HG03342 (cell line): Measurements from ENCODE around the gene CLSTN2.

Source experiments
- ATAC-seq: cut with Tn5 transposase; IDR thresholded peaks from one replicate; pipeline ENCODE4 v1.9.1; 2021; ENCODE audit warnings: mild to moderate bottlenecking, moderate library complexity; ENCODE audit not compliant: unreplicated experiment

The CLSTN2 gene

GRCh38 chr3:140523600-140523999 is 588.6 kb downstream of the CLSTN2 start:
- no peak for ATAC-seq

DNA sequence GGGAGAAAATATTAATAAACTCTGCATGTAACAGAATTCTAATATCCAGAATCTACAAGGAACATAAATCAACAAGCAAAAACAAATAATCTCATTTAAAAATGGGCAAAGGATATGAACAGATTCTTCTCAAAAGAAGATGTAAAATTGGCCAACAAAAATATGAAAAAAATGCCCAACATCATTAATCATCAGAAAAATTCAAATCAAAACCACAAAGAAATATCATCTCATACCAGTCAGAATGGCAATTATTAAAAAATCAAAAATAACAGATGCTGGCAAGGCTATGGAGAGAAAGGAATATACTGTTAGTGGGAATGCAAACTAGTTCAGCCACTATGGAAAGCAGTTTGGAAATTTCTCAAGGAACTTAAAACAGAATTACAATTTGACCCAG is 592.2 kb downstream of the CLSTN2 start:
- ATAC-seq: no peak

DNA sequence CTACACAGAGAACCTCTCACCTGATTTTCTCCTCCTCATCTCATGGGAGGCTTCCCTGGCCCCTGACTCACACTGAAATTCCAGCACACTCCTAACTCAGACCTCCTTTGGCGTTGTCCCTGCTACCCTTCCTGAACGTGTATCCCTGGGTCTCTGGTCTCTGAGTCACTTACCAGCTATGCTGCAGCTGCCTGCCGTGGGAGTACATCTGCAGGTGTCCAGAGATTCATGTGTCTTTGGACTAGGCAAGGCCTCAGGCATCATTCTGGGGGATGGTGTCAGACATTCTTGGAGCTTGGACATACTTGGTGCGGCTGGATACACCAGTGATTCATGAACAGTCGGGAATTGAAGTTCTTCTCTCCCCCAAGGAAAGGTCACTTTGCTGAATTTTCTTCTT is 594.1 kb downstream of the CLSTN2 start:
- no peak for ATAC-seq

GRCh38 chr3:140529558-140529957 is 594.6 kb downstream of the CLSTN2 start:
- no peak for ATAC-seq

GRCh38 chr3:140530131-140530530 is 595.1 kb downstream of the CLSTN2 start:
- no peak for ATAC-seq

- no peak for ATAC-seq
Observed at GRCh38 chr3:140530603-140531002, 595.6 kb downstream of the CLSTN2 start.

DNA sequence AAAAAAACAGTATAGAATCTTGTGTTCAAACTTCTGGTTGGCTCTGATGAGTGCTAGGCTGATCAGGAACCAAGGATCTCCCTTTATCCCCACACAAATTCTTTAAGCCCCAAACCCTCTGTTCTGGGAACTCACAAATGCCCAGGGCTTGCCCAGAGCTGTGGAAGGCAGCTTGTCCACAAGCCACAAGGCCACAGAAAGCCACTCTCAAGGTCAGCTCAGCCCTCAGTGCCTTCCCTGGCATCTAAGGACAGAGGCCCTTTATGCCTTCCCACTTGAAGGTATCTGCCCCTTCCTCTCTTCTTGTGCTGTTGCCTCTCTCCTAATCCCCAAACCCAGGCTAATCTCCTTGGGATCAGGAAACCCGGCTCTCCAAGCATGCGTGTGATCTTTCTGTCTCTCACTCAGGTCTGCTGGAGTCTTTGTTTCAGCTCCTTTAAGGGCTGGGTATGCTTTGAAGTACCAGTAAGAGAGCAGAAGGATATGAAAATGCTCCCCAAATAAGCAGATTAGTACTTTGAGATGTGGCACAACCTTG is 597.9 kb downstream of the CLSTN2 start:
- no peak for ATAC-seq

- no peak for ATAC-seq
Observed at GRCh38 chr3:140536926-140537726, 602.1 kb downstream of the CLSTN2 start.

DNA sequence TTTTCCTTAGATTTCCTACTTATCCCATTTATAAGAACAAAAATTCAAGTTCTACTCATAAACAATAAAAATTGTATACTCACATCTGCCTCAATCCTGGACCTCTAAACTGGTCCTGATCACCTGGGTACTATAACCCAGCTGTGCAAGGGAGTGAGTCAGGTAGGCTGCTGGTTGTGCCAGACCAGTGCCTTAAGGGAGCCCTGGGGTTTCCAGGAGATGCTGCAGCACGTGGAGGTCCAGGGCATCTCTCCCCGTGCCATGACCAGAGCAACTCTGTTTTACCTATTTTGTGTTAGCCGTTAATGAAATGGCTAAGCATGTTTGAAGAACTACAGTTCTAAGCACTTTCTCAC is 602.7 kb downstream of the CLSTN2 start:
- ATAC-seq: no peak

GRCh38 chr3:140540262-140540661 is 605.3 kb downstream of the CLSTN2 start:
- ATAC-seq: peak; percentile 78

- ATAC-seq: no peak
Observed at GRCh38 chr3:140541975-140542653, 607.1 kb downstream of the CLSTN2 start.

GRCh38 chr3:140545197-140545596 is 610.2 kb downstream of the CLSTN2 start:
- ATAC-seq: no peak

GRCh38 chr3:140545756-140546155 is 610.8 kb downstream of the CLSTN2 start:
- ATAC-seq: no peak

DNA sequence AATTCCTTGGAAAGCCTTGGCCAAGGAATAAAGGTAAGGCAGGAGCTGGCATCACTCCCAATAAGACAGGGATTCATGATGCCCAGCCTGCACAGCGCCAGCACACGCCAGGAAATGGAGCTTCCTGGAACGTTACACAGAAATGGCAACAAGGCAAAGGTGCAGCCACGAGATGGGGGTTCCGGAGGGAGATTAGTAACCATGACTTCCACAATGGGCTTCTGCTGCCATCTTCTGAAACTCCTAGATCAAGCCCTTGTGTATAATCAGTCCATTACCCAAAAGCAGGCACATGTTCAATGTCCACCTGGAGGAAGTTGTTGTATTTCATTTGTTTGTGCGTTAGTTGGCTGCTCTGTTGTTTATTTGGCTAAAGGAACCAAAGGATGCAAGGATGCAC is 611.7 kb downstream of the CLSTN2 start:
- ATAC-seq: no peak

GRCh38 chr3:140552403-140552802 is 617.4 kb downstream of the CLSTN2 start:
- no peak for ATAC-seq

DNA sequence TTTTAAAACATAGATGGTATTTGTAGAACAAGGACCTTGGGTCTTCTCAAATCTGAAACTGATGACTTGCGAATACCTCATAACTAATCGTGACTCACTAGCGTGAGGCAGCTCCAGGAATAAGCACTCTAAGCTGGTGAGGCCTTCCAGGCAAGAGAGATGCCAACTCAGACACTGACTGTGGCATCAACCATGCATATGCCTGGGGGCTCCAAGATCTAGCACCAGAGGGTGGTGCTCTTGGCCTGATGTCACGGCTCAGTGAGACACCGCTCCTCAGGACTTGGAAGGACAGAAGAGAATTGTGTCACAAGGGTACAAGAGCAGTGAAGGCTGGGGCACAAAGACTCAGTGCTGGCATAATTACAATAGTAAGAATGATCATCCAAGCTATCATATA is 617.9 kb downstream of the CLSTN2 start:
- ATAC-seq: no peak

- ATAC-seq: no peak
Observed at GRCh38 chr3:140553591-140553990, 618.6 kb downstream of the CLSTN2 start.

GRCh38 chr3:140555666-140556065 is 620.7 kb downstream of the CLSTN2 start:
- no peak for ATAC-seq

- ATAC-seq: no peak
Observed at GRCh38 chr3:140557476-140557875, 622.5 kb downstream of the CLSTN2 start.

GRCh38 chr3:140559546-140559945 is 624.6 kb downstream of the CLSTN2 start:
- no peak for ATAC-seq

- no peak for ATAC-seq
Observed at GRCh38 chr3:140563206-140563760, 628.3 kb downstream of the CLSTN2 start.

GRCh38 chr3:140568131-140568530 is 633.1 kb downstream of the CLSTN2 start:
- no peak for ATAC-seq
